Activated T-helper 1 cell treated with anti-CD3 and anti-CD28 coated beads, Interleukin-12 subunit alpha, Interleukin-12 subunit beta, Interleukin-2, Interleukin-4 antibody, amounts not matched to agents 30 ng/mL and 10 ng/mL and 1 ng/mL, durations not matched to agents 14 hours and 24 hours and 36 hours (primary cell): Measurements from ENCODE around the gene SVOP. TPM values are rescaled to one million over a fixed set of nuclear protein-coding genes. Genes with fewer than 3 reads are reported as not detected.
"Not testable (repeated sequence)": the region's sequence is repeated elsewhere in the genome, so short reads cannot be mapped to it uniquely, and the experiment has no call there.

Experiments used
- DNase-seq: peaks from one replicate; pipeline ENCODE4 v3.0.0; 2021; ENCODE audit warnings: low spot score
- H3K27ac Mint-ChIP-seq: one replicate; pipeline ENCODE4 v1.8.0; 2021; ENCODE audit warnings: mild to moderate bottlenecking, mixed read lengths
- H3K27me3 Mint-ChIP-seq: one replicate; pipeline ENCODE4 v1.8.0; 2022; ENCODE audit warnings: mild to moderate bottlenecking, moderate library complexity, mixed read lengths; ENCODE audit not compliant: insufficient read depth
- H3K36me3 Mint-ChIP-seq: one replicate; pipeline ENCODE4 v1.8.0; 2021; ENCODE audit warnings: low read depth, mixed read lengths
- H3K4me1 Mint-ChIP-seq: one replicate; pipeline ENCODE4 v1.8.0; 2021; ENCODE audit warnings: low read depth, mixed read lengths
- H3K4me3 Mint-ChIP-seq: one replicate; pipeline ENCODE4 v1.8.0; 2021; ENCODE audit warnings: mild to moderate bottlenecking, moderate library complexity, mixed read lengths
- H3K9me3 Mint-ChIP-seq: one replicate; pipeline ENCODE4 v1.8.0; 2021; ENCODE audit warnings: mixed read lengths
- intact Hi-C: fragments of 100-400 bp; cut with micrococcal nuclease; formaldehyde crosslinking; loops from one replicate; pipeline ENCODE4 v1.15.1; 2024
- total RNA-seq: library from RNA; stranded (reverse); gene quantifications from 2 replicates; pipeline ENCODE4 v1.2.3, GENCODE V29; 2022

The SVOP gene
- total RNA-seq, 1 donor from 2014 or later = not detected

DNA sequence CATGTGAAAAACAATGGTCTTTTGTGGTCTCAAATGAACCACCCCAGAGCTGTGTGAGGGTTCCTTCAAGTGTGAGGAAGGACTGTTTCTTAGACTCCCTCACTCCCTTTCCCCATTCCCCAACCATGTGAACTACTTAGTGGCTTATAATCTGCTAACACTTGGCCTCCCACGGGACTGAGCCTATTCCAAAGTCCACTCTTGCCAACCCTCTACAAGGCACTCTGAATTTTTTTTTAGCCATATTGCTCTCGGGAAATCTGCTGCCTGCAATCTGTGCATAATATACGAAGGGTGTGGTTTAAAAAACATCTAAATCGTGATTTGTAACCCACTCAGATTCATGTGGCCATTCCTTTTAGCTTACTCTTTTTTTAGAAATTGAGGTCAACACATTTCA lies 2.6 kb downstream of the SVOP start:
- intact Hi-C loops = no loop called here
- no peak overlapping the region for H3K4me3 Mint-ChIP-seq
- no peaks in the 10 kb centered on the region for H3K4me1 Mint-ChIP-seq
- peaks cover 7% of the 10 kb centered on the region for H3K27me3 Mint-ChIP-seq
- DNase-seq = no peak
- H3K27ac Mint-ChIP-seq = no peak overlapping the region
- no peaks in the 10 kb centered on the region for H3K9me3 Mint-ChIP-seq
- no peaks in the 10 kb centered on the region for H3K36me3 Mint-ChIP-seq

DNA sequence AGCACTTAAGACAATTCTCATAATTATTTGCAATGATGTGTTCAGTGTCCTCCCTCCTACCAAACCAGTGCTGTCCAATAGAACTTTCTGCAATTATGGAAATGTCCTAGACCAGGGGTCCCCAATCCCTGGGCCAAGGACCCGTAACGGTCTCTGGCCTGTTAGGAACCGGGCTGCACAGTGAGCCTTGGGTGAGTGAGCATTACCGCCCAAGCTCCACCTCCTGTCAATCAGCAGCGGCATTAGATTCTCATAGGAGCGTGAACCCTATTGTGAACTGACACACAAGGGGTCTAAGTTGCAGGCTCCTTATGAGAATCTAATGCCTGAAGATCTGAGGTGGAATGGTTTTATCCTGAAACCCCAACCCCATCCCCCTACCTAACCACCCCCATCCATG lies 3.9 kb downstream of the SVOP start:
- Mint-ChIP-seq H3K4me1 (no peaks in the 10 kb centered on the region), H3K27me3 (peaks cover 5% of the 10 kb centered on the region), H3K9me3 (no peaks in the 10 kb centered on the region), H3K27ac (no peak overlapping the region), H3K4me3 (no peak overlapping the region), H3K36me3 (no peaks in the 10 kb centered on the region)
- intact Hi-C loops = no loop called here
- no peak for DNase-seq

DNA sequence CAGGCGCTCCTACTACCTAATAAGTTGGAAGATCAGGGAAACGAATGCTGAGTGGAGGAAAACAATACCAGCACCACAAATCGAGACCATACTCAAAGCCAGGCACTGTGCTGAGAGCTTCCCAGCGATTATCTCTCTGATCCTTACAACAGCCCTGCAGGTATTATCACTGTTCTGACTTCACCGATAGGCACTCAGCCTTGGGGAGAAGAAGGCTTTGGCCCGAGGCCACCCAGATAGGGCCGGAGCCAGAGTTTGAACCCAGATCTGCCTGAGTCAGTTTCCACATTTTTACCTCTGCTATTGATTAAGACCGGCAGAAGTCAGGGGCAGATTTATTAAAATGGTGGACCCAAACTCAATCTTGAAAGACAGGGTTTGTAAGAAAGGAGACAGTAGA lies 4.9 kb downstream of the SVOP start:
- no peaks in the 10 kb centered on the region for H3K4me1 Mint-ChIP-seq
- H3K4me3 Mint-ChIP-seq = no peak overlapping the region
- no peak for DNase-seq
- H3K27me3 Mint-ChIP-seq = peaks cover 3% of the 10 kb centered on the region
- H3K36me3 Mint-ChIP-seq = no peaks in the 10 kb centered on the region
- intact Hi-C loops = no loop called here
- H3K27ac Mint-ChIP-seq = no peak overlapping the region
- H3K9me3 Mint-ChIP-seq = no peaks in the 10 kb centered on the region

DNA sequence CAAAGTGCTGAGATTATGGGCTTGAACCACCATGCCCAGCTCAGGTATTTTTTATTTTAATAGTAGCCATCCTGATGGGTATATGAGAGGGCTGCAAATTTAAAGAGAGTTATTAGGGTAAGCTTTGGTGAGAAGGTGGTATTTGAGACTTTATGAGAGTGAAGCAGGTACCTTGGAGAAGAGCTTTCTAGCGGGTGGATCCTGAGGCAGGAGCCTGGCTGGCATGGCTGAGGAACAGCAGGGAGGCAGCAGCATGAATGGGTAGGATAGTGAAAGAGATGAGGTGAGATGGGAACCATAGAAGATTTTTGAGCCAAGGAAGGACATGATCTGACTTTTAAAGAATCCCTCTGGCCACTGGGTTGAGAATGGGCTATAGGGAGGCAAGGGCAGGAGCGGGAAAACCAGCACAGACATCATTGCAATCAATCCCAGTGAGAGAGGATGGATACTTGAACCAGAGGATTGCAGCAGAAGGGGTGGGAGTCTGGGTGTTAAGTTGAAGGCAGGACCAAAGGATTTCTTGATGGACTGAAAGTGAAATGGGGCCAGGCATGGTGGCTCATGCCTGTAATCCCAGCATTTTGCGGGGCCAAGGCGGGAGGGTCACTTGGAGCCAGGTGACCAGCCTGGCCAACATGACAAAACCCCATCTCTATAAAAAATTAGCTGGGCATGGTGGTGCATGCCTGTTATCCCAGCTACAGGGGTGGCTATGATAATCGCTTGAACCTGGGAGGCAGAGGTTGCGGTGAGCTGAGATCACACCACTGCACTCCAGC lies 5.7 kb downstream of the SVOP start:
- H3K4me1 Mint-ChIP-seq = no peaks in the 10 kb centered on the region
- no peaks in the 10 kb centered on the region for H3K27me3 Mint-ChIP-seq
- no peak overlapping the region for H3K4me3 Mint-ChIP-seq
- H3K9me3 Mint-ChIP-seq = no peaks in the 10 kb centered on the region
- H3K27ac Mint-ChIP-seq = no peak overlapping the region
- H3K36me3 Mint-ChIP-seq = no peaks in the 10 kb centered on the region
- no peak for DNase-seq
- intact Hi-C loops = no loop called here

DNA sequence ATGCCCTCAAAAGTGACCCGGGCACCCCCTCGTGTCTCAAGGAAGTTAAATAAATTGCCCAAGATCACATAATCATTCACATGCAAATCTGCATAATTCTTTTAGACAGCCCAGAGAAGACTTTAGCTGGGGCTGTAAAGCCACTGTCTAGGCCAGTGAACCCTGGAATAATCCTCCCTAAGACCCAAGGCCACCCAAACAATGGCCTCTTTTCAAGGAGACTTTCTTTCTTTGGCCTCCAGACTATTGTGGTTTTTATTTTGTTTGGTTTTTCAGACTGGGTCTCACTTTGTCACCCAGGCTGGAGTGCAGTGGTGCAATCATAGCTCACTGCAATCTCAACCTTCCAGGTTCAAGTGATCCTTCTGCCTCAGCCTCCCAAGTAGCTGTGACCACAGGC lies 10.6 kb downstream of the SVOP start:
- DNase-seq = no peak
- Mint-ChIP-seq H3K27me3 (no peaks in the 10 kb centered on the region), H3K9me3 (no peaks in the 10 kb centered on the region), H3K4me1 (no peaks in the 10 kb centered on the region), H3K4me3 (no peak overlapping the region), H3K36me3 (no peaks in the 10 kb centered on the region), H3K27ac (no peak overlapping the region)
- intact Hi-C loops = no loop called here

DNA sequence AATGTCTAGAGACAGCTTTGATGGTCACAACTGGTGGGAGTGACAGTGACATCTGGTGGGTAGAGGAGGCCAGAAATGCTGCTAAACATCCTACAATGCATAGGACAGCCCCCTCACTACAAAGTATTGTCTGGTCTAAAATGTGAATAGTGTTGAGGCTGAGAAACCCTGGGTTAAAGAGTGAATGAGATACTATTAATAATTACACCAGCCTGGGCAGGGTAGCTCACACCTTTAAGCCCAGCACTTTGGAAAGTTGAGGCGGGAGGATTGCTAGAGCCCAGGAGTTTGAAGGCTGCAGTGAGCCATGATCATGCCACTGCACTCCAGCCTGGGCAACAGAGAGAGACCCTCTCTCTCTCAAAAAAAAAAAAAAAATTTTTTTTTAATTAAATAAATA lies 11.1 kb downstream of the SVOP start:
- Mint-ChIP-seq H3K36me3 (no peaks in the 10 kb centered on the region), H3K27ac (no peak overlapping the region), H3K4me1 (no peaks in the 10 kb centered on the region), H3K27me3 (no peaks in the 10 kb centered on the region), H3K9me3 (no peaks in the 10 kb centered on the region), H3K4me3 (no peak overlapping the region)
- intact Hi-C loops = no loop called here
- DNase-seq = no peak

DNA sequence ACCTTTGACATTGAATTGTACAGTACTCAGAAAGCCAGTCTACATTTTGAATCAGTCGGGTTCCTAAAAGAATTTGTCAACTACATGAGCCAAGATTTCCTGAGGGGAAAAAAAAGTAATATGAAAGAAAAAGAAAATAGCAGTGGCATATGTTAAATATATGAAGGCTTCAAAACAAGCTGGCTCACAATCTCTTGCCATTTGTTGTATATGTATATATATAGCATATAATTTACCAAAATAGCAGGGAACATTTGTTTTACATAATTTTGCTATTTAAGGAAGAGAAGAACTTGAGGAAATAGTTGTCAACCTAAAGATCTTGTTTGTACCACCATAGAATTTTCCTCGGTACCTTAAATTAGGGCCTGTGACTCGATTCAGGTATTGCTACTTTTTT lies 16.9 kb downstream of the SVOP start:
- H3K27ac Mint-ChIP-seq = no peak overlapping the region
- H3K27me3 Mint-ChIP-seq = no peaks in the 10 kb centered on the region
- H3K36me3 Mint-ChIP-seq = no peaks in the 10 kb centered on the region
- no peaks in the 10 kb centered on the region for H3K4me1 Mint-ChIP-seq
- H3K4me3 Mint-ChIP-seq = no peak overlapping the region
- no peak for DNase-seq
- H3K9me3 Mint-ChIP-seq = no peaks in the 10 kb centered on the region
- intact Hi-C loops = no loop called here

DNA sequence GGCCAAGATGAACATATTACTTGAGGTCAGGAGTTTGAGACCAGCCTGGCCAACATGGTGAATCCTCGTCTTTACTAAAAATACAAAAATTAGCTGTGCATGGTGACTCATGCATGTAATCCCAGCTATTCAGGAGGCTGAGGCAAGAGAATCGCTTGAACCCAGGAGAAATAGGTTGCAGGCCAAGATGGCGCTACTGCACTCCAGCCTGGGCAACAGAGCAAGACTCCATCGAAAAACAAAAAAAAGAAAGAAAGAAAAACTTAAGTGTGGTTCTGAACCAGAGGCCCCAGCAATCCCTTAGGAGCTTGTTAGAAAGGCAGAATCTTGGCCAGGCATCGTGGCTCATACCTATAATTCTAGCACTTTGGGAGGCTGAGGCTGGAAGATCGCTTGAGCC lies 24.5 kb downstream of the SVOP start:
- no peaks in the 10 kb centered on the region for H3K4me1 Mint-ChIP-seq
- H3K36me3 Mint-ChIP-seq = no peaks in the 10 kb centered on the region
- intact Hi-C loops = no loop called here
- H3K27me3 Mint-ChIP-seq = no peaks in the 10 kb centered on the region
- DNase-seq = no peak
- H3K9me3 Mint-ChIP-seq = no peaks in the 10 kb centered on the region
- H3K4me3 Mint-ChIP-seq = no peak overlapping the region
- no peak overlapping the region for H3K27ac Mint-ChIP-seq

DNA sequence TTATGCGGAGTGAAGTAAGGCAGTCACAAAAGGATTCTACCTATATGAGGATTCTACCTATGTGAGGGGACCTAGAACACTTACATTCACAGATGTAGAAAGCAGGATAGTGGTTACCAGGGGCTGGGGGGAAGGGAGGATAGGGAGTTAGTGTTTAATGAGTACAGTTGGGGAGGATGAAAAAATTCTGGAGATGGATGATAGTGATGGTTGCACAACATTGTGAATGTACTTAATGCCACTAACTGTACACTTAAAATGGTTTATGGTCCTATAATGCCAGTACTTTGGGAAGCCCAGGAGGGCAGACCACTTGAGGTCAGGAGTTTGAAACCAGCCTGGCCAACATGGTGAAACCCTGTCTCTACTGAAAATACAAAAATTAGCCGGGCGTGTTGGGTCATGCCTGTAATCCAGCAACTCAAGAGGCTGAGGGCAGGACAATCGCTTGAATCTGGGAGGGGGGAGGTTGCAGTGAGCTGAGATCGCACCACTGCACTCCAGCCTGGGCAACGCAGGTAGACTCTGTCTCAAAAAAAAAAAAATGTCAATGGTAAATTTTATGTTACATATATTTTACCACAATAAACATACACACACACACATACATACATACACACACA lies 25.4 kb downstream of the SVOP start:
- Mint-ChIP-seq H3K9me3 (no peaks in the 10 kb centered on the region), H3K4me1 (no peaks in the 10 kb centered on the region), H3K4me3 (no peak overlapping the region), H3K27ac (no peak overlapping the region), H3K36me3 (no peaks in the 10 kb centered on the region), H3K27me3 (no peaks in the 10 kb centered on the region)
- intact Hi-C loops = no loop called here
- no peak for DNase-seq

DNA sequence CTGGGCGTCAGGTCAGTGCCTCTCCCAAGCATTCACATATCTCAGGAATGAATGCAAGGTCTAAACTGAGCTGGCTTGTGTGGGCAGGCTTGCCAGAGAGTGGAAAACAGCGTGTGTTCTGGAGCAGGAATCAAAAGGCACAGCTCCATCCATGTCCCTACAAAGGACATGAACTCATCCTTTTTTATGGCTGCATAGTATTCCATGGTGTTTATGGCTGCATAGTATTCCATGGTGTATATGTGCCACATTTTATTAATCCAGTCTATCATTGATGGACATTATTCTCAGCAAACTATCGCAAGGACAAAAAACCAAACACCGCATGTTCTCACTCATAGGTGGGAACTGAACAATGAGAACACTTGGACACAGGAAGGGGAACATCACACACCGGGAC lies 30.8 kb downstream of the SVOP start:
- H3K36me3 Mint-ChIP-seq, H3K4me3 Mint-ChIP-seq, DNase-seq, H3K27me3 Mint-ChIP-seq, H3K27ac Mint-ChIP-seq, intact Hi-C loops, H3K4me1 Mint-ChIP-seq, H3K9me3 Mint-ChIP-seq: not testable (repeated sequence)

DNA sequence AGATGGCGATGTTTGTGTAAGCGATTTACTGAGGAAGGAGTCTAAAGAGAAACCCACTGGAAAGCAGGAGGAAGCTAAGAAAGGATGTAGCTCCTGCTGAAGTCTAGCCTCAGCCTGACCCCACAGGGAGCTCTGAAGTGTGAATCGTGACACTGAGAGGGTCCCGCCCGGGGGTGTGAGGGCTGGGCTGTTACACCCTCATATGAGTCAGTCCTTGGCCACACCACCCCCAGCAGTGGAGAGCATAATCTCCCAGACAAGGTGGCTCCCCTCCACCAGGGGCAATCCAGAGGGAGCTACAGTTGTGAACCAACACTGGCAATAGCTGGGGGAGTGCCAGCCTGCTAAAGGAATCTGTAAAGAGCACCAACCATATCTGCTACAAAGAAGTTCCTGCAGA lies 31.5 kb downstream of the SVOP start:
- H3K9me3 Mint-ChIP-seq = no peaks in the 10 kb centered on the region
- no peak overlapping the region for H3K27ac Mint-ChIP-seq
- H3K36me3 Mint-ChIP-seq = no peaks in the 10 kb centered on the region
- no peak for DNase-seq
- no peak overlapping the region for H3K4me3 Mint-ChIP-seq
- no peaks in the 10 kb centered on the region for H3K4me1 Mint-ChIP-seq
- no peaks in the 10 kb centered on the region for H3K27me3 Mint-ChIP-seq
- intact Hi-C loops = no loop called here

DNA sequence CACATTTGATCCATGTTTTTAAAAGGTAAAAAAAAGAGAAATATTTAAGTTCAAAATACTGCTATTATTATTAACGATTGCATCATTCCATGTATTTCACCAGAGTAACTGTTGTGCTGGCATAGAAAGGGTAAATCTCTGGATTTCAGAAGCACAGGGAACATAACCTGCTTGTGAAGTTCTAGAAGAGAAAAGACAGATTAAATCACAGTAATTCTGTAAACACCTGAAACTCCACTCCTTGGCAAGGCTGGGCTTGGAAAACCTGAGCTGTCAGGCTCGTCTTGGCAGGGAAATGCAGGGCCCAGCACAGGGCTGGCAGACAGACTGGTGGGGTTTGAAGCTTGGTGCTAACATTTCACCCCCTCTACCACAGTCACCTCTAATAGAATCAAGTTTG lies 35.1 kb downstream of the SVOP start:
- Mint-ChIP-seq H3K27me3 (no peaks in the 10 kb centered on the region), H3K4me3 (no peak overlapping the region), H3K27ac (no peak overlapping the region), H3K9me3 (no peaks in the 10 kb centered on the region), H3K4me1 (no peaks in the 10 kb centered on the region), H3K36me3 (no peaks in the 10 kb centered on the region)
- intact Hi-C loops = no loop called here
- no peak for DNase-seq

DNA sequence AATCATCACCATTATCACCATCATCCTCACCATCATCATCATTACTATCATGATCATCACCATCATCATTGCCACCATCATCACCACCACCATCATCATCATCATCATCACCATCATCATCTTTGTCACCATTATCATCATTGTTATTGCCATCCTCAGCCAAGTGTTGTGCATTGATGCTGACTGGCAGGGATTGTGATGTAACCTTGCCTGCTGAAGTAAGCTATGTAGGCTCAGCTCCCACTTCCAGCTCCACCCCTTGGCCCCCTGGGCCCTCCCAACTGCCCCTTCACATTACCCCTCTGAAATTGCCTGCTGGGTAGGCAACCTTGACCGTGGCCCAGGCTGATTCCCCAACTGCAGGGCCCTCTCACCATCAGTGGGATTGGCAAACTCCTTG lies 37.6 kb downstream of the SVOP start:
- DNase-seq = no peak
- Mint-ChIP-seq H3K36me3 (no peaks in the 10 kb centered on the region), H3K9me3 (no peaks in the 10 kb centered on the region), H3K4me3 (no peak overlapping the region), H3K27ac (no peak overlapping the region), H3K4me1 (no peaks in the 10 kb centered on the region), H3K27me3 (no peaks in the 10 kb centered on the region)
- intact Hi-C loops = no loop called here
